SIG-M5 treated with dmso at 0.1 percent for 504 hours (cell line): Measurements from ENCODE around the gene TRAPPC10.

Experiments used
- DNase-seq: peaks from one replicate; lab custom pipeline; 2025; ENCODE audit not compliant: unreplicated experiment; lab: John Stamatoyannopoulos, UW

The TRAPPC10 gene

DNA sequence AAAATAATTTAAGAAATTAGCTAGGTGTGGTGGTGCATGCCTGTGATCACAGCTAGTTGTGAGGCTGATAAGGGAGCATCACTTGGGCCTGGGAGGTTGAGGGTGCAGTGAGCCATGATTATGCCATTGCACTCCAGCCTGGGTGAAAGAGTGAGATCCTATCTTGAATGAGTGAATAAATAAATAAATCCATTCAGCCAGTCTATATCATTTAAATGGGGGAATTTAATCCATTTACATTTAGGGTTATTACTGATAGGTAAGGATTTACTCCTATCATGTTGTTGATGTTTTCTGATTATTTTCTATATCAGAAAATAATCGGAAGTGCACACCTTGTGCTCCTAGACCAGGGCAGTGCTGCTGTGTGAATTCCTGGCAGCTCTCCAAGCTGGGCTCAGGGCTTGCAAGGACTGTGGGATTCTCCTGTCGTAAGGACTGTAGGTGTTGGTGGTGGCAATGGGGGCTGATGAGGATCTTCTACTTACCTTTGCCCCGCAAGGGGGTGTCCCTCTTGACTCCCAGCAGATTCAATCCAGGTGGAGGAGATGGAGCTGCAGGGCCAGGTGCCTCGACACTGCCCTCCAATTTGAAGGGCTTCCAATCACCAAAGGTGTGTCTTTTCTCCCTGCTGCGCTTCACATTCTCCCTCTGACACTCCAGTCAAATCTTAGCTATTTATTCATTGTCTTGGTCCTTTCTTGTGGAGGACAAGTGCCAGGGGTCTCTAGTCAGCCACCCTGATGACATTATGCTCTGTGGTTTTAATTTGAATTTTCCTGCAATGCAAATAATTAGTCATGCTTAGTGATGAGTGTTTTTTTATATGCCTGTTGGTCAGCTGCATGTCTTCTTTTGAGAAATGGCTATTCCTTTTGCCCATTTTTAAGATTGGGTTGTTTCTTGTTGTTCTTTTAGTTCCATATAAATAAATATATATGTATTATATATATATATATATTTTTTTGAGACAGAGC lies 14.1 kb upstream of the TRAPPC10 start:
- no peak for DNase-seq

- no peak for DNase-seq
Measured at GRCh38 chr21:44000360-44000759, 11.7 kb upstream of the TRAPPC10 start.

GRCh38 chr21:44002511-44002910 lies 9.6 kb upstream of the TRAPPC10 start:
- no peak for DNase-seq

DNA sequence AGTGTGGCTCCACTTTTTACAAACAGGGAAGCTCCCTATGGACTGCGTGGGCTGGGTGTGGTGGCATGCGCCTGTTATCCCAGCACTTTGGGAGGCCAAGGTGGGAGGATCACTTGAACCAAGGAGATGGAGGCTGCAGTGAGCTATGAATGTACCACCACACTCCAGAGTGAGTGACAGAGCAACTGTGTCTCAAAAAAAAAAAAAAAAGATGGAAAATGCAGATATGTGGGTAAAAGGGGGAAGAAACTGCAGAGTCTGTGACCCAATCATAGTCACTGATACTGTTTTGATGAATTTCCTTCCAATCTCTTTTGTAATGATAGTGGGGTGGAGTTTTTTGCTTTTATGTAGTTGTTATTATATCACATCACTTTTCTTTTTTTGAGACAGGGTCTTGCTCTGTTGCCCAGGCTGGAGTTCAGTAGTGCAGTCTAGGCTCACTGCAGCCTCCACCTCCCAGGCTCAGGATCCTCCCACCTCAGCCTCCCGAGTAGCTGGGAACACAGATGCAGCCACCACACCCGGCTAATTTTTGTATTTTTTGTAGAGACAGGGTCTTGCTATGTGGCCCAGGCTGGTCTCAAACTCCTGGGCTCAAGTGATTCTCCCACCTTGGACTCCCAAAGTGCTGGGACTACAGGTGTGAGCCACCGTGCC lies 8.7 kb upstream of the TRAPPC10 start:
- no peak for DNase-seq

GRCh38 chr21:44005071-44005470 lies 7.0 kb upstream of the TRAPPC10 start:
- no peak for DNase-seq

- no peak for DNase-seq
Measured at GRCh38 chr21:44005593-44005992, 6.5 kb upstream of the TRAPPC10 start.

DNA sequence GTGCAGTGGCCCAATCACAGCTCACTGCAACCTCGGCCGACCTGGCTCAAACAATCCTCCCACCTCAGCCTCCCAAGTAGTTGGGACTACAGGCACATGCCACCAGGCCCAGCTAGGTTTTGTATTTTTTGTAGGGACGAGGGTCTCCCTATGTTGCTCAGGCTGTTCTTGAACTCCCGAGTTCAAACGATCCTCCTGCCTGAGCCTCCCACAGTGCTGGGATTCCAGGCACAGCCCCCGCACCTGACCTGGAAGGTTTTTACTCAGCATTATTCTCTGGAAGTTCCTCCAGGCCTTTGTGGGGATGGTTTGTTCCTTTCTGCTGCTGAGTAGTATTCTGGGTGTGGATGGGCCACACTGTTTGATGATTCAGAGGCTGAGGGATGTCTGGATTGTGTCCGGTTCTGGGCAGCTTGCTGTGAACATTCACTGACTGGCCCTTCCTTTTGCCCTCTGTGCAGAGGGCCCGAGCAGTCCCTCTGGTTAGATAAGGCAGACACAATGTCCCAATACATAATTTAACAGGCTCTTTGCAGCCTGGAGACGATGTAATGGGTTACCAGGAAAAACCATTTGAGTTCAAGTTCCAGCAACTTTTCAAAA lies 6.0 kb upstream of the TRAPPC10 start:
- no peak for DNase-seq

- no peak for DNase-seq
Measured at GRCh38 chr21:44006656-44007055, 5.5 kb upstream of the TRAPPC10 start.

GRCh38 chr21:44010429-44010828 lies 1.7 kb upstream of the TRAPPC10 start:
- DNase-seq, result no peak

DNA sequence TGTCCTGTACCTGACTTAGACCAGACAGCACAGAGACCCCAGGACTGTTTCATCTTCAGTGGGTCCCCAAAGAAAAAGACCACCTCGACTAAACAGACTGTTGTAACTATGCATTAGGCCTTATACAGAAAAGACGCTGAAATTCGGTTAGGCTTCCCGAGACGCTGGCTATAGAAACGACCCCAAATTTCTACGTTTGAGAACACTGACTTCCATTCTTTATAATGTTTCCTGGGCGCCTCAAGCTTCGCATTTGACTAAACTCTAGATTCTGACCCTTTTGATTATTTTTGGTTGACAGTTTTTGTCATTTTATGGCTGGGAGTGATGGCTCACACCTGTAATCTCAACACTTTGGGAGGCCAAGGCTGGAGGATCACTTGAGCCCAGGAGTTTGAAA lies 986 bp upstream of the TRAPPC10 start:
- DNase-seq, result no peak

GRCh38 chr21:44012474-44013379 lies 618 bp downstream of the TRAPPC10 start:
- peak; percentile 85 for DNase-seq

- peak; percentile 86 for DNase-seq
Measured at GRCh38 chr21:44013380-44014088, 1.4 kb downstream of the TRAPPC10 start.

DNA sequence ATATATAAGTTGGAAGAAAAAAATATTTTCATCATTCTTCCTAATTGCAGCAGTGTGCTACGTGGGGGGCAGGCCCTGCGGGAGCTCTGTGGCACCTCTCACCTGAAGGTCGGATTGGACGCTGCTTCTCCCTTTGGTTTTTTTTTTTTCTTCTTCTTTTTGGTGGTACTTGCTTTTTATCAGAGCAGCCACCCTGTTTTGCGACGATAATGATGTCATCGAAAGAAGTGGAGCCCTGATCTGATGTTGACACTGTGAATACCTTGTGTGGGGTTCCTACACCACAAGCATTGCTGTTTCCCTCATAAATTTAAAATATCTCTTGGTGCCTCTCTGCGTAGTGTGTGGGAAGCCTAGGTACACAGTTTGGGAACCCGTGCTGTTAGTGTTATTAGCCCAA lies 5.5 kb downstream of the TRAPPC10 start:
- no peak for DNase-seq

- no peak for DNase-seq
Measured at GRCh38 chr21:44018127-44018526, 6.0 kb downstream of the TRAPPC10 start.

- DNase-seq, result no peak
Measured at GRCh38 chr21:44018813-44019567, 6.9 kb downstream of the TRAPPC10 start.

DNA sequence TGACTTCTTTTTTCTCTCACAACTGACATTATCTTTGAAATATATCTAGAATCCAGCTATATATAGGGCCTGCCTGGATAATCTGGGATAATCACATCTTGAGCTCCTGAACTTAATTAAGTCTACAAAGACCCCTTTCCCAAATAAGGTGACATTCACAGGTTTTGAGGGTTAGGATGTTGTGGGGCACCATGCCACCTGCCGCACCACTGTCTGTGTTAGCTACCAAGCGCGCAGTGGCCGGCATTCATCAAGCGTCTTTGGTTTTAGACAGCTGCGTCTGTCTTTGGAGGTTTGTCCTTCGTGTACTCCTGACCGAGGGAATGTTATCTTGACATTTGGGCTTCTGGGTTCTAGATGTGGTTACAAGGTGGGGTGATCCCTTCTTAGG lies 7.5 kb downstream of the TRAPPC10 start:
- no peak for DNase-seq

- DNase-seq, result no peak
Measured at GRCh38 chr21:44020551-44020950, 8.4 kb downstream of the TRAPPC10 start.

DNA sequence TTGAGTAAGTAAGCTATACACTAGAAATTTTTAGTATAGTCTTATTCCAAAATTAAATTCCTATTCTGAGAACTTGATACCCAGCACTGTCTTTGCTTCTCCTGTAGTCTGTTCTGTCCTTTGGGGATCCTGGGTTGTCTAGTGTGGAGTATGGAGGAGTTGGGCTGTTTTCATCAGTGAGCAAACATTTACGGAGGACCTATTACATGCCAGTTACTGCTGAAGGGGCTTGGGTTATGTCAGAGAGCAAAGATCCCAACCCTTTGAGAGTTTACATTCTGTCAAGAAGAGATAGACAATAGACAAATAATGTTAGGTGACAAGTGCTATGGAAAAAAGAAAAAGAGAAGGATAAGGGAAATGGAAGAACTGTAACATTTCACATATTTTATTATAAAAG lies 9.0 kb downstream of the TRAPPC10 start:
- DNase-seq, result no peak

- no peak for DNase-seq
Measured at GRCh38 chr21:44024257-44024656, 12.1 kb downstream of the TRAPPC10 start.
